Lower leg skin (tissue), 4 donors: Measurements from ENCODE around the gene CRACR2A. TPM values are rescaled to one million over a fixed set of nuclear protein-coding genes. Genes with fewer than 3 reads are reported as not detected.

Source experiments
- DNase-seq, 2 donors: peaks; one replicate each; pipeline ENCODE4 v3.0.0-alpha.2; 2019; ENCODE audit warnings: low spot score in 2 of 2
- H3K4me3 ChIP-seq: fragments of 200-600 bp; sonication (generic); 2 replicates; pipeline ENCODE4 v1.5.1; 2017; ENCODE audit warnings: mild to moderate bottlenecking, low read depth; ENCODE audit not compliant: poor library complexity, severe bottlenecking
- CTCF ChIP-seq, 3 donors: fragments of 450-650 bp; IDR thresholded peaks; one replicate each; pipeline ENCODE4 v1.5.1; 2016; ENCODE audit warnings: antibody characterized with exemption in 3 of 3, mild to moderate bottlenecking in 3 of 3, moderate library complexity in 2 of 3
- POLR2A ChIP-seq, 2 donors: fragments of 450-650 bp; IDR thresholded peaks; one replicate each; pipeline ENCODE4 v1.6.1; 2016 to 2017; ENCODE audit warnings: antibody characterized with exemption in 2 of 2, mild to moderate bottlenecking in 1 of 2, moderate library complexity in 1 of 2
- WGBS, 2 donors: methylation state at CpG; one replicate each; pipeline ENCODE4 v1.1.5; 2018; 5-methylcytosine and 5-hydroxymethylcytosine counted together
- intact Hi-C: fragments of 100-400 bp; cut with DNase I; formaldehyde crosslinking; loops from one replicate; pipeline ENCODE4 v1.15.0; 2023; ENCODE audit warnings: low total_unique reads
- total RNA-seq, 4 donors: library from RNA; depleted of rRNA; stranded (reverse); fragments of >200 nt; gene quantifications; one replicate each; pipeline ENCODE4 v1.1.0, GENCODE V29; 2016

CRACR2A gene
- total RNA-seq, 4 donors from 2014 or later = 1.4 to 14.4 (median 6.6) TPM

DNA sequence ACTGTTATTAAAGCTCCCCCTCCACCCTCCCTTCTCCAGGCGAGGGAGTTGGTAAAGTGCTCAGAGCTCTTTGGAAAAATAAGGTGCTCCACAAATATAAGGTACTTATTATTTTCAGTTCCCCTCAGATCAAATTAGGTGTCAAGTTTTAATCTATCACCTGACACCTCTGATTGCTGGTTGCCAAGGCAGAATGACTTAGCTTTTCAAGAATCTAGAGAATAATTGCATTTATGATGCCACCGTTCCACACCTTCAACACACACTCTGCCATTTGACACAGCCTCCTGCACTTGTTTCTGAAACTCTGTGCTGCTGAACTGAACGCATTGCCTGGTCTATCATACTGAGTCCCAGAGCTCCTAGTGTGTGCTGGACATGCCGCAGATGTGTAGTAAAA lies 128.6 kb downstream of the CRACR2A start:
- TF ChIP-seq CTCF (IDR thresholded peaks at IDR 0.05) (no peak), POLR2A (IDR thresholded peaks at IDR 0.05) (no peak)
- intact Hi-C loops = no loop called here

DNA sequence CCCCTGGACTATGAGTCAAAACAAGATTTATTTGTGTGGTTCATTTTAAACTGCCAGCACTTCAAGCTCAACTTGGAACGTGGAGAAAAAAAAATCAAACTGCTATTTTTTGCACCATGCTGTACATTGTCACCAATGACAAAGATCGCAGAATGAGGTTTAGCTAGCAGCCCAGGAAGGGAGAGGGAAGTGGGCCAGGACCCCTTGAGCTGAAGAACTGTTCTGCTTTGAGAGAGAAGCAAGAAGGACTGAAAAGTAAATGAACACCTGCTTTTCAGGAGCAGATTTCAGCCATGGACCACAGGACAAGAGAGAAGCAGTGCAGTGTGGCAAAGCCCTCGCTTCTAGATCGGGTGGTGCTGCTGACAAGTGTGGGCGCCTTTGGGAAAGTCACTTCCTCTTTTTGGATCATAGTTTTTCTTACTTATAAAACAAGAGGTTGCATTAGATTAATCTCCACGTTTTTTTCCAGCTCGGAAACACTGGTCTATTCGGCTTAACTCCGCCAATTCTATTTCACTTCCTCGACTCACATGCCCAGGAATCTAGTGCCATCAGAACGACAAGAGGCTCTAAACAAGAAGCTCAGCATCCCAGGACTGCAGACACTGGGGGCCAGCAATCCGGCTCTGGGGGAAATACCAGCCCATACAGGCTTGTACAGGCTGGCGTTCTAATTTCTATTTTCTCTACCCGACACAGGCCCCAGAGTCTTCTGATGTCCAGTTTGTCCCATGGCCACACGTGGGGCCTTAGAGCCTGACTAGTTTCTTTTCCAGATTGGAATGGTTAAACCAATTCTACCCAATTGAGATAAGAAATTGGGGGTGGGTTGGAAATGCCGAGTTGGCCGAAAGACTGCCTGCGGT lies 129.9 kb downstream of the CRACR2A start:
- peak in 1 of 2 donors; percentile 49 for DNase-seq
- 75% methylated on average over 18 of the region's 18 CpGs for WGBS, 2 donors
- intact Hi-C loops = no loop called here
- TF ChIP-seq POLR2A (IDR thresholded peaks at IDR 0.05) (no peak), CTCF (IDR thresholded peaks at IDR 0.05) (no peak)
- H3K4me3 ChIP-seq = no peak overlapping the region

More for the DNA sequence above, 128.6 kb downstream of the CRACR2A start:
- DNase-seq = peak in 1 of 2 donors; percentile 14
- WGBS, 2 donors = 90 to 93% methylated on average over 4 of the region's 4 CpGs
- H3K4me3 ChIP-seq = no peak overlapping the region

DNA sequence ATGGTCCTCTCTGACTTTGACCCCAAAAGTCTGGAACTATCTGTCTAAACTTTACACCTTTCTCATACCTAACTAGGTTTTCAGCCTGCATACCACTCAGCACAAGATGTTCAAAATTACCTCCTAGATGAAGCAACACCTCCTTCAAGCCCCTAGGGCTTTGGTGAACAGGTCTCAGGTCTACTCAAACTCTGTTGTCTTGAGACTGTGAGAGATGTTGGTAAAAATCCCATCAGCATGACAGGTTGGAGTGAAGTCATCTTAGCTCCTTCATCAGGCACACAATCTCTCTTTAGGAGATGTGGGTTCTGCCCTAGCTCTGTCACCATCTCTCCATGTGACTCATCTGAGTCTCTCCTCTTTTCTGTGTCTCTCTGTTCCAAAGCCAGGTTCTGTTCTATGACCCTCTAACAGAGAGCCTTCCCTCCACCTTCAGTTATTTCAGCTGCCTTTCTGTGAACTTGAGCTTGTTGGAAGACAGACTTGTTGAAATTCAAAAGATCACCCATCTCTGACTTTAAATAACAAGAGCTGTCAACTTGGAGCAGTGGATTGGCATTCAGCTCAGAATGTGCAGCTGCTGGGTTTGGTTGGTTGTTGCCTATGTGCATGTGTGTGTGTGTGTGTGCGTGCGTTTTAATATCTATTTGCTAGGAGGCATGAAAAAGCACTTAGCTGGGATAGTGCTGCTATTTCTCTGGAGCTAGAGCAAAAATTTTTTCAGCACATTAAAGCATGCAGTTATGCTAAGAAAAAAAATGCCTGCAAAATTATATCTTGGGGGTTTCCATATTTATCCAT lies 130.7 kb downstream of the CRACR2A start:
- TF ChIP-seq POLR2A (IDR thresholded peaks at IDR 0.05) = no peak
- no peak for TF ChIP-seq CTCF (IDR thresholded peaks at IDR 0.05)
- H3K4me3 ChIP-seq = no peak overlapping the region
- WGBS, 2 donors = 56 to 59% methylated on average over 2 of the region's 2 CpGs
- intact Hi-C loops = no loop called here
- peak in 1 of 2 donors; percentile 32 for DNase-seq

- H3K4me3 ChIP-seq = no peak overlapping the region
- intact Hi-C loops = no loop called here
- TF ChIP-seq CTCF (IDR thresholded peaks at IDR 0.05) (no peak), POLR2A (IDR thresholded peaks at IDR 0.05) (no peak)
- WGBS, 2 donors = 92 to 93% methylated on average over 7 of the region's 7 CpGs
- no peak for DNase-seq
Observed at GRCh38 chr12:3620856-3621255, 132.1 kb downstream of the CRACR2A start.

GRCh38 chr12:3617565-3617964 lies 135.3 kb downstream of the CRACR2A start:
- no peak for TF ChIP-seq CTCF (IDR thresholded peaks at IDR 0.05)
- no peak for TF ChIP-seq POLR2A (IDR thresholded peaks at IDR 0.05)
- no peak for DNase-seq
- no peak overlapping the region for H3K4me3 ChIP-seq
- intact Hi-C loops = no loop called here
- 91 to 93% methylated on average over 4 of the region's 4 CpGs for WGBS, 2 donors
